PC-9 (cell line): Measurements from ENCODE around the gene SUSD3.

Source experiments
- EZH2 ChIP-seq: fragments of 200-600 bp; sonication (generic); IDR thresholded peaks from 2 replicates; pipeline ENCODE4 v1.8.0; 2017; ENCODE audit warnings: antibody characterized with exemption, low read depth
- TF ChIP-seq, protein P1 (sequence below): fragments of 200-600 bp; sonication (generic); conservative IDR thresholded peaks from 2 replicates; pipeline ENCODE4 v1.6.1; 2017; ENCODE audit warnings: mixed run types, antibody characterized with exemption, mild to moderate bottlenecking, moderate library complexity

DNA sequence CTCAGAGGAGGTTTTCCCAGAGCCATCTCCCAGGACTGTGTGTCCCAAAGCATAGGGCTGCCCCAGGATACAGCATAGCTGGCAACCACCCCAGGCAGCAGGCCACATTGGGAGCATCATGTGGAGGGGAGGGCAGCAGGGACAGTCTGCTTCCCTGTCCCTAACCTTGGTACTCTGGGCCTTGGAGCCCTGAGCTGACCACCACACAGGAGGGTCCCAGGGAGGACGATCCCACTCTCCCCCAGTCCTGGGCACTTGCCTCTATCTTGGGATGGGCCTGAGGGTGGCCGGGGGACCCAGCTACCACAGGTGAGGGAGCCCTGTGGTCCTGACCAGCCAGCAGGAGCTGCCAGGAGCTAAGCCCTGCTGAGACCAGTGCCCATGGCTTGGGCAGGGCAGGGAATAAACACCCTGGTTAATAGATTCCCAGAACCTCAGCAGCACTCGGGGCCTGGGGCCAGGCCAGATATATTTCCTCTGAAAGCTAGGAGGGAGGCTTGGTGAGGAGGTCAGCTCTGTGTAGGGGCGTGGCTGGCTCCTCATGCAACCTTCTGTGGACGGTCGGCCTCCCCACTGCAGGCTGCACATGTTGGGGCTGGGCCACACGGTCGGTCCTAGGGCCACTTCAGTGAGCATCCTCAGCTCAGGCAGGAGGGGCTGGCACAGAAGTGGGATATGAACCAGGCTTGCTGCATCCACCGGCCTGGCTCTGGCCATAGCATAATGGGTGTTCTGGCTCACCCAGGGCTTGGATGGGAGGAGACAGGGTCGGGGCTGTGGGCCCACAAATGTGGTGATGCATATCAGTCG, 71.4 kb downstream of the SUSD3 start:
- TF ChIP-seq EZH2: no peak
- TF ChIP-seq, protein P1, sequence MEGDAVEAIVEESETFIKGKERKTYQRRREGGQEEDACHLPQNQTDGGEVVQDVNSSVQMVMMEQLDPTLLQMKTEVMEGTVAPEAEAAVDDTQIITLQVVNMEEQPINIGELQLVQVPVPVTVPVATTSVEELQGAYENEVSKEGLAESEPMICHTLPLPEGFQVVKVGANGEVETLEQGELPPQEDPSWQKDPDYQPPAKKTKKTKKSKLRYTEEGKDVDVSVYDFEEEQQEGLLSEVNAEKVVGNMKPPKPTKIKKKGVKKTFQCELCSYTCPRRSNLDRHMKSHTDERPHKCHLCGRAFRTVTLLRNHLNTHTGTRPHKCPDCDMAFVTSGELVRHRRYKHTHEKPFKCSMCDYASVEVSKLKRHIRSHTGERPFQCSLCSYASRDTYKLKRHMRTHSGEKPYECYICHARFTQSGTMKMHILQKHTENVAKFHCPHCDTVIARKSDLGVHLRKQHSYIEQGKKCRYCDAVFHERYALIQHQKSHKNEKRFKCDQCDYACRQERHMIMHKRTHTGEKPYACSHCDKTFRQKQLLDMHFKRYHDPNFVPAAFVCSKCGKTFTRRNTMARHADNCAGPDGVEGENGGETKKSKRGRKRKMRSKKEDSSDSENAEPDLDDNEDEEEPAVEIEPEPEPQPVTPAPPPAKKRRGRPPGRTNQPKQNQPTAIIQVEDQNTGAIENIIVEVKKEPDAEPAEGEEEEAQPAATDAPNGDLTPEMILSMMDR: no peak
